SKM-1 treated with dmso at 0.1 percent for 144 hours (cell line): ENCODE data around the gene CCL4L2.
"Not testable (repeated sequence)": the region's sequence is repeated elsewhere in the genome, so short reads cannot be mapped to it uniquely, and the experiment has no call there.

Source experiments
- DNase-seq: peaks from one replicate; lab custom pipeline; 2025; ENCODE audit not compliant: unreplicated experiment; lab: John Stamatoyannopoulos, UW

CCL4L2 gene

GRCh38 chr17:36195434-36196130, 15.3 kb upstream of the CCL4L2 start:
- no peak for DNase-seq

GRCh38 chr17:36196131-36196486, 14.8 kb upstream of the CCL4L2 start:
- no peak for DNase-seq

- no peak for DNase-seq
These were observed 13.5 kb upstream of the CCL4L2 start for GRCh38 chr17:36197387-36197703.

- DNase-seq: no peak
These were observed 11.9 kb upstream of the CCL4L2 start for GRCh38 chr17:36198831-36199465.

GRCh38 chr17:36201102-36201501, 9.8 kb upstream of the CCL4L2 start:
- DNase-seq: not testable (repeated sequence)

GRCh38 chr17:36201506-36201905, 9.4 kb upstream of the CCL4L2 start:
- peak; percentile 99 for DNase-seq

- no peak for DNase-seq
These were observed 7.5 kb upstream of the CCL4L2 start for GRCh38 chr17:36203335-36203734.

- no peak for DNase-seq
These were observed 6.0 kb upstream of the CCL4L2 start for GRCh38 chr17:36204724-36205500.

GRCh38 chr17:36205637-36206485, 5.0 kb upstream of the CCL4L2 start:
- DNase-seq: no peak

GRCh38 chr17:36206486-36206821, 4.4 kb upstream of the CCL4L2 start:
- not testable (repeated sequence) for DNase-seq

- not testable (repeated sequence) for DNase-seq
These were observed 3.5 kb upstream of the CCL4L2 start for GRCh38 chr17:36207383-36207782.

- DNase-seq: no peak
These were observed 1.3 kb upstream of the CCL4L2 start for GRCh38 chr17:36209575-36209974.

- DNase-seq: not testable (repeated sequence)
These were observed 815 bp downstream of the CCL4L2 start for GRCh38 chr17:36211484-36212271.

- no peak for DNase-seq
These were observed 1.4 kb downstream of the CCL4L2 start for GRCh38 chr17:36212272-36212605.

- DNase-seq: peak; percentile 95
These were observed 2.1 kb downstream of the CCL4L2 start for GRCh38 chr17:36212966-36213365.

GRCh38 chr17:36213695-36214094, 2.8 kb downstream of the CCL4L2 start:
- no peak for DNase-seq

GRCh38 chr17:36214918-36215317, 4.1 kb downstream of the CCL4L2 start:
- DNase-seq: no peak

GRCh38 chr17:36215406-36216308, 4.8 kb downstream of the CCL4L2 start:
- not testable (repeated sequence) for DNase-seq

GRCh38 chr17:36219556-36219955, 8.7 kb downstream of the CCL4L2 start:
- DNase-seq: not testable (repeated sequence)
